Posterior vena cava (tissue), 2 donors: ENCODE results near the gene MRPL40. TPM values are rescaled to one million over a fixed set of nuclear protein-coding genes. Genes with fewer than 3 reads are reported as not detected.
"Not testable (repeated sequence)": the region's sequence is repeated elsewhere in the genome, so short reads cannot be mapped to it uniquely, and the experiment has no call there.

ENCODE experiments used
- DNase-seq: peaks from one replicate; pipeline ENCODE4 v3.0.0-alpha.2; 2020; ENCODE audit warnings: low spot score
- intact Hi-C, 2 donors: fragments of 100-400 bp; cut with DNase I; formaldehyde crosslinking; loops; one replicate each; pipeline versions ENCODE4 v1.14.1 to v1.14.2; 2022 to 2023
- total RNA-seq, 2 donors: library from RNA; stranded (reverse); fragmentation: NEBNext Ultra II Directional; extraction: Animal tissue kit (Norgen Biotek cat#: 25700); gene quantifications; one replicate each; pipeline ENCODE4 v1.2.1, GENCODE V29; 2021
- donor health status: DM: yes; HTN: yes; CAD: no.
- donor health status: DM: yes; HTN: yes; CAD: no.

The MRPL40 gene
- total RNA-seq, 2 donors from 2014 or later, result 18.1 to 22.5 TPM

DNA sequence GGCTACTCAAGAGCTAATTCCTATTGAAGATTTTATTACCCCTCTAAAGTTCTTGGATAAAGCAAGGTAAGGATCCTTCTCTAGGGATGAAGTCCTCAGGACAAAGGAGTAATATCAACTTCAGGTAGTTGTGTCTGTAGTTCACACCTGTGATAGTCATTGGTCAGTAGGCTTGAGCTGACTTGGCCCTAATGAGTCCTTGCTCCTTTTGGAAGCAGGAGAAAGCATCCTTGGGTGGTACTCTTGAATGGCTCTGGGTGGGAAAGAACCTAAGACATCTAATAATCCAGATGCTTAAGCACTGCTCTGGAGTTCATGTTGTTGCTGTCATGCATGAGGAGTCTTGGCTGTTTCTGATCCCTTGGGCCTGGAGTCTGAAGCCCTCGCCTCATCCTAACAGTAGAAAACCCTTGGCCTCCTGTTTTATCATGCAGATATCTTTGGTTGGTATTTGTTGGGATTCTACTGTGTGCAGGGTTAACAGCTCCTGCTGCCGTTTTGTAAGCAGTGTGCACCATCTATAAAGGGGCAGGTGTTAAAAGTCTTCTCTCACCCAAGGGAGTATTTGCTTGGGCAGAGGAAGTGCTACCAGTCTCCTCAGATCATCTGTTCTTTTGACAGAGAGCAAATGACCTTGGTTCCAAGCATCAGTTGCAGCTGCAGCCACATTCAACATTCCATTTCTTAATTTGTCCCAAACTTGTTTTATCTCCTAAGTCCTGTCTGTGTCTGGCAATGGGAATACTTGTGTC is 2.7 kb downstream of the MRPL40 start:
- no peak for DNase-seq
- intact Hi-C loops, result no loop called here

DNA sequence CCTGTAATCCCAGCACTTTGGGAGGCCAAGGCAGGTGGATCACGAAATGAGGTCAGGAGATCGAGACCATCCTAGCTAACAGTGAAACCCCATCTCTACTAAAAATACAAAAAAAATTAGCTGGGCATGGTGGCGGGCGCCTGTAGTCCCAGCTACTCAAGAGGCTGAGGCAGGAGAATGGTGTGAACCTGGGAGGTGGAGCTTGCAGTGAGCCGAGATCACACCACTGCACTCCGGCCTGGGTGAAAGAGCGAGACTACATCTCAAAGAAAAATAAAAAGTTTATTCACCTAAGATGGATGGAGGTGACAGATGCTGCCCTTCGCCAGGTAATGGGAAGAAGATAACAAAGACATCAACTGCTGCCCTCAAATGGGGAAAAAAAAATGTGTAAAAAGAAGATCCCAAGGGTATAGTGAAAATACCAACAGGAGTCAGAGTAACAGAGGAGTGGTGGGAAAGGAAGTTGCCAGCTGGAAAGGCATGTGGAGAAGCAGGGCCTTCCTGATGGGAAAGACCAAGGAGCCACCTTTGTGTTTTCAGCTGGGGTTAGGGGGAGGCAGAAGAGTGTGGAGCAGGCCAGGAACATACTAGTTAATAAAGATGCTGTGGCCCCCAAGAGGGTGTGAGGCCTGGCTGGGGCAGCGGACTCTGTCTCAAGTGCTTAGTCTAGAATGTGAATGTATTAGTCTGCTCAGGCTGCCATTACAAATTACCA is 4.3 kb downstream of the MRPL40 start:
- DNase-seq, intact Hi-C loops: not testable (repeated sequence)

GRCh38 chr22:19438298-19438697 is 6.0 kb downstream of the MRPL40 start:
- intact Hi-C loops, result no loop called here

GRCh38 chr22:19440411-19441195 is 8.3 kb downstream of the MRPL40 start:
- no peak for DNase-seq
- intact Hi-C loops, result no loop called here

More at GRCh38 chr22:19438298-19438697, 6.0 kb downstream of the MRPL40 start:
- DNase-seq, result no peak

DNA sequence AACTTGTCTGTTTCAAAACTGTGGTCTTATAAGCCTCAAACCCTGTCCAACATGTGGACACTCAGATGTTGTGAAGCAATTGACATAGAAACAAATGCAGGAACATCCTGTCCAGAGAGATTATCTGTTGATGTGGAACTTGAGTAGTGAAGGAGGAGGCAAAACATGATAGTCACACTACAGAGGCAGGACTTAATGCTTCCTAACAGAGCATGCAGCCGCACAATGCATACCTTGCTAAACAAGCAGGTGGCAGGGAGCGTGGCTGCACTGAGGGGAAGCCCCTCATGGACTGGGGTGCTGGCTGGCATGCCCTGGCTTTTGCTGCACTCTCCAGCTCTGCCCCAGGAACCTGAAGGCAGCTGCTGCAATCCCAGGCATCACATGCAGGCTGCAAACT is 9.8 kb downstream of the MRPL40 start:
- DNase-seq, result no peak
- intact Hi-C loops, result no loop called here

GRCh38 chr22:19443544-19444211 is 11.3 kb downstream of the MRPL40 start:
- no peak for DNase-seq
- intact Hi-C loops, result no loop called here

GRCh38 chr22:19445279-19445982 is 13.1 kb downstream of the MRPL40 start:
- DNase-seq, intact Hi-C loops: not testable (repeated sequence)

GRCh38 chr22:19446603-19447329 is 14.4 kb downstream of the MRPL40 start:
- DNase-seq, result no peak
- intact Hi-C loops, result no loop called here

DNA sequence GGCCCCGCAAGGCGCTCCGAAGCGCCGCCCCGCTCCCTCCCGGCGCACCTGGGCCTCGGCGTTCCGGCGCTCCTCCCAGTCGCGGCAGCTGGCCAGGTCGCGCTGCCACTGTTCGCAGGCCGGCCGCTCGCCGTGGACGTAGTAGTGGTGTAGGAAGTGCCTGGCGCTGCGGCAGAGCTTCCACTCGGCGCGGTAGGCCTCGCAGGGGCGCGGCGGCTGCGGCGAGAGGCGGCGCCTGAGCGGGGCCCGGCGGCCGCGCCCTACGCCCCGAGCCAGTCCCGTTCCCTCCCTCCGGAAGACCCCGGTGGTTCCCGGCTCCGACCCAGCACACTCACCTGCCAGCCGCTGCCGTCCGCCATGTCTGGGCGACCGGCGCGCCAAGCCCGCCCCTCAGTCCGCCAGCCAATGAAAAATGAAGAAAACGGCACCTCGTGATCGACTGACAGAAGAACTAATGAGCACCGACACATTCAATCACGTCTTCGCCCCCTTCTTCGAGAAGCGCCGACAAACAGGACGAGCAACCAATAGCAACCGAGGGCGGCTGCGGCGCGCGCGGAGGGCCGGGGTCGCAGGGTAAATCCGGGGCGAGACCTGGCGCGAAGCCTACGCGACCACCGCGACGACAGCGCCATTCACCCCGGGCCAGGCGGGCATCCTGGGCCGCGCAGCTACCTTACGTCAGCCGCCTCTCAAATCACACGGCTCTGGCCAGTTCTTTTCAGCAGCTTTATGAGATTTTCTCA is 15.2 kb downstream of the MRPL40 start, which contains the start of gene C22orf39:
Gene C22orf39, minus strand, starts transcription at position 382 of the 746 bp plus-strand sequence. Its CDS starts 23 bp downstream, at position 359.
- peak; percentile 95 for DNase-seq
- intact Hi-C loops, result no loop called here

GRCh38 chr22:19448076-19448607 is 15.8 kb downstream of the MRPL40 start:
- intact Hi-C loops, result no loop called here

DNA sequence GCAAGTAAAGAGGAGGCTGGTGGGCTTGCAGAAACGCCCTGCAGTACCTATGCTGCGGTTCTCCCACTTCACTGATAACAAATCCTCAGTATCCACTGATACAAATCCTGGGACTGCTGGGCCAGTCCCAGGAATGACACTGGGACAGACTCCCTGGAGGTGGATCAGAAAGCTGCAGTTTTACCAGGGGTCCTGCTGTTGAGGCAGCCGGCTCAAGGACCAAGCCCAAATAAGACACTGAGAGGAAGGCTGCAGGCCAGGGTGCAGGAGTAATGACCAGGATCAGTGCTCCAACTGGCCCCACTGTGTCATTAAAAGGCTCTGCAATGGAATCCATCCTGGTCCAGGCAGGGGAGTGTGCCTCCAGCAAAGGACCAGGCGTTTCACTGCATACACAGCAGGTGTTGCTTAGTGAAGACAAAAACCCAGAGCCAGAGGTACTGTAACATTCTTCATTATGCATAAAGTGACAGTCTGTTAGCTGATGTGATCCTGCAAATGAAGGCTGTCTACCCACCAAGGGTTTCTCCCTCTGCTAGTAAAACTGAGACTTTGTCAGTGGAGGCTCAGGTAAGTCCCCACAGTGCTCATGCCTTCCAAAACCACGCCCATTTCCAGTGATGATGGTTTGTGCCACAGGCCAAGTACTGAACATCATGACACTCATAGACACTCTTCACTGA is 16.5 kb downstream of the MRPL40 start:
- intact Hi-C loops, result no loop called here
- DNase-seq, result no peak

More at GRCh38 chr22:19448076-19448607, 15.8 kb downstream of the MRPL40 start:
- DNase-seq, result no peak

DNA sequence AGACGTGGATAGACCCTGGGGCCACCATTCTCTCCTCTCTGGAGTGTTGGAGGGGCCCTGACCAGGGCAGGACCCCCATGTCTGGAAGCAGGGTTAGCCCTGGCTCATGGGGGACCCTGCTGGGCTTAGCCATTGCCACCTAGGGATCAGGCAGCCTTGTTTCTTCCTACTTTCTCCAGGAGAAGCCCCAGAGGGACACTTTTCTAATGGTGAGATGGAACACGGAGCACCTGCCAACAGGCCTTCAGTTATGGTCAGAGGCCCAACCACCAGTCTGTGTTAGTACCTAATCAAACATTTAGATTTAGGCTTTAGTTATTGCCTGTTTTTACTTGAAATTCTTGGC is 17.1 kb downstream of the MRPL40 start:
- intact Hi-C loops, result no loop called here
- DNase-seq, result no peak

DNA sequence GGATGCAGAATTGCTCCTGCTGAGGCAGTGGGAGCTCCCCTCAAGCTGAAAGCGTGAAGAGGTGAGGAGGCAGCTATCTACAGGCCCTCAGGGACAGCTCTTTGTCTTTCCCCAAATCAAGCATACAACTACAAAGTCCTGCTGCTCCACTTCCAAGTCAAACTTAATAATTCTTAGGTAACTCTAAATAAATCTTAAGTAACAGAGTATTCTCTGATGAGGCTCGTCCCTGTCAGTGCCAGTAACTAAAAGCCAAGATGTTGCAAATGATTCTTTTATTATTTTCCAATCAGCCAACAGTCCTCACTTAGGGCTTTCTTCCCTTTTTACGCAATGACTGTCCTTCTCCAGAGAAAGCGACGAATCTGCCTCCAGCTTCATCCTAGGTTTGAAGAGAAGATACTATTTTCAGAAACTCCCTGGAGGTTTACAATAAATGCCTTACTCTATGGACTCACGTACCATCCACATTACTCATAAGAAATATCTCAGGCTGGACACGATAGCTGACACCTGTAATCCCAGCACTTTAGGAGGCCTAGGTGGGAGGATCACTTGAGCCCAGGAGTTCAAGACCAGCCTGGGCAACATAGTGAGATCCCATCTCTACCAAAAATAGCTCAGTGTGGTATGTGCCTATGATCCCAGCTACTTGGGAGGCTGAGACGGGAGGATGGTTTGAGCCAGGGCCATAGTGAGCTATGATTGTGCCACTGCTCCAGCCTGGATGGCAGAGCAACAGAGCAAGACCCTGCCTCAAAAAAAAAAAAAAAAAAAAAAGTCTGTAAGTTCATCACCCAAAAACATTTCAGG is 18.2 kb downstream of the MRPL40 start:
- no peak for DNase-seq
- intact Hi-C loops, result loop anchor here (5.0 to 10.0 kb wide), 2 partner anchors 642 to 1104 kb away; no protein-coding TSS in a partner anchor

DNA sequence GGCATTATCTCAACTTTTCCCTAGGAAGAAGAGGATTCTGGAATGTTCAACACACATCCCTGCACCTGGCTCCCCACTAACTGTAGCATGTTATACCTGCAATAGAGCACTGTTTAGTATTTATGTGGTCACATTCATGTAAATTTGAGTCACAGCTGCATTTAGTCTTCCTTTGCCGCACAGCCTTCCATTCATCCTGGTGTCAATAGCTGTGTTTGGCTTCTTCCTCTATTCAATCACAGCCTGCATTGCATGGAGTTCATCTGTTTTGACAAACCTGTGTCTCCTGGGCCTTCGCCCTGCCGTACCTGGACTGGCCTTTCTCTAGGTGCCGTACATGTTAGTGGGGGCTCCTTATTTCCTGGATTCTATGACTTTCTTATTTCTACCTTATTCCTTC is 19.2 kb downstream of the MRPL40 start:
- DNase-seq, result no peak
- intact Hi-C loops, result loop anchor here (5.0 to 10.0 kb wide), 2 partner anchors 641 to 1103 kb away; no protein-coding TSS in a partner anchor

GRCh38 chr22:19453718-19454117 is 21.4 kb downstream of the MRPL40 start:
- no peak for DNase-seq
- intact Hi-C loops, result loop anchor here (5.0 to 10.0 kb wide), 2 partner anchors 639 to 1101 kb away; no protein-coding TSS in a partner anchor
